Measurements from ENCODE around the gene TEC.

The TEC gene

DNA sequence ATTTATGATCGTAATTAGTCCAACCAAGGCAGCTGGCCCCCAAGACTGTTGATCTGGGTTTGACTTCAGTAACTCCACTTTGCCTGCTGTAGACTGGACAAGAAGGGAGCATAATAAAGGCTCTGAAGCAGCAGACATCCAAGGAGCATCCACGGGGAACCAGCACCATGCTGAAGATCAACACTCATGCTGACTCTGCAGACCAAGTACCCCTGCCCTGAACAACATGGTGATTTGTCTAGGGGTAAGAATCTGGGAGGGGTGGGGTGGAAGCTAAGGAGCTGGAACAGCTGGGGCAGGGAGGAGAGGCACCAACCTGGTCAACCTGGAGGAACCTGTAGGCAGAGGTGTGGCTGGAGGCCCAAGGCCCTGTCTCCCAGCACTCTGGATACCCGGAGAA, 2.1 kb downstream of the TEC start:
- DNase-seq: no peak

DNA sequence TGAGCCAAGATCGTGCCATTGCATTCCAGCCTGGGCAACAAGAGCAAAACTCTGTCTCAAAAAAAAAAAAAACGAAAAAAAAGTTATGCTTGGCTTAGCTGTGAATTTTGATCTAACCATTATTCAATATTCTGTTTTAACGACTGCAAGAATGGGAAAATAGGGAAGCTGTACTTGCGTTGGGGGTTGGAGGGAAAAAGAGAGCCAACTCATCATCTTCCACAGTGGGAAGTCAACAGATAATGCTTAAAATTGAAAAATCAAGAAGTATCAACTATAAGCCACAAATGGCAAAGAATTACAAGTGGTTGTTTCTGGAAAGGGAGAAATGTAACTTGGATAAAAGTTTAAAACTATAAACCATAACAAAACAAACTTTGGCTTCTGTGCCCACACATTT, 2.9 kb downstream of the TEC start:
- DNase-seq: no peak

DNA sequence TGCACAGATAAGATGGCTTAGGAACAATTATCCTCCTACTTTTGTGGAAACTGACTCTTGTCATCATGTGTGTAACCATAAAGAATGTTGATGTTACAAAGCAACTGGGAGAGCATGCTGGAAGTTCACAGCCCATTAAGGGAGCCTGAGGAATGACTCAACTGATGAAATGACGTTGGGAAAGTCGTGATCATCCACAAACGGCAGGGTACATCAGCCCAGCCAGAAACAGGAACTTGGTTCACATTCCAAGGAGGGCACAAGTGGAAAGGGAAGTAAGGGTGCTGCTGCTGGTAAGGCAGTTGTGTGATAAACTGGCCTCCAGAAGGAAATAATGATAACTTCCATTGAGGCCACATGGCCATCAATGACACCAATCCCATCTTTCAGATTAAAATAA, 6.7 kb downstream of the TEC start:
- DNase-seq: no peak

DNA sequence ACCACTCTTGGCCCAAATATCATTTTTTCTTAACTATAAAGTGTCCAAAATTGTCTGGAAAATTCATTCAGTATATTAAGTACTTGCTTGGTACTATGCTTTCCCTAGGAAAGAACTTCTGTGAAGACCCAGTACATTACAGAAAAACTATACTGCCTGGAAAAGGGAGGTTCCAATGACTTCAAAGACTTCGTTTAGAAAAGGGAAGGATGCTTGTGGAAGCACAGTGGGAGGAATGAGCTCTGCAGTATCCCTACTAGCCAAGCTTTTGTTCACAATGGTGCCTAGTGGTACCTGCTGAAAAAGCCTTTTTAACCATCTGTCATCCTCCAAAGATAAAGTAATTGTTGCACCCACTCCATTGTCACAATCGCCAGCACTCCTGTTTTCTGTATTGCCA, 7.2 kb downstream of the TEC start:
- no peak for DNase-seq

DNA sequence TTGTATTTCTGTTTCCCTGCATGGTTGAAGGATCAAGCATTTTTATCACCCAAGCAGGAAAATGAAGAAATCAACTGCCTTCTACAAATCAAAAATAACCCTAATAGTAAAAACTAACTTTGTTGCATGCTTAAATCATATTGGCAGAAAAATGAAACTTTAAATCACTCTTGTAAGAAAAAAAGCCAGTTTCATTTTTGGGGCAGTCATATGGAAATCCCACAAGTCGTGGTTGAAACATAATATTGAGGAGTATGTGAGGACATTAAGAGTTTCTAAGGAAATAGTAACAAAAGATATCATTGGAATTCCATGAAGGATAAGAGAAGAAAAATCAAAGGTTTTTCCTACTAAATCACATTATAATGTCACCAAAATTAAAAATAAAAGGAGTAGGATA, 8.4 kb downstream of the TEC start:
- no peak for DNase-seq

DNA sequence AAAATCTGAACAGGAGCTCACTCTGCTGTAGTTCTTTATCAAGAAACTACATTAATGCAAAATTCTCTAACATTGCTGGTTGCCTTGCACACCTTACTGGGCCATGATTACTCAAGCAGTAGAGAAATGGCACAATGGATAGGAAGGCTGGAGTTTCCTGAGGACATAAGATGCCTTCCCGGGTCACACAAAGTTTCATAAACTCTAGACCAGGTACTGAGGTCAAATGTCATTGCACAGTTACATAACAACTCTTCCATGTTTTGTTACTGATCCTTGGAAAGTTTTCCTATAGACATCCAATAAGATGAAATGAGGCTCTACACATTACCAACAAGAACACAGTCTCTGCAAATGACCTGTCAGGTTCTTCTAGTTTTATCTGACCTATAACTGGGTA, 9.9 kb downstream of the TEC start:
- DNase-seq: no peak

DNA sequence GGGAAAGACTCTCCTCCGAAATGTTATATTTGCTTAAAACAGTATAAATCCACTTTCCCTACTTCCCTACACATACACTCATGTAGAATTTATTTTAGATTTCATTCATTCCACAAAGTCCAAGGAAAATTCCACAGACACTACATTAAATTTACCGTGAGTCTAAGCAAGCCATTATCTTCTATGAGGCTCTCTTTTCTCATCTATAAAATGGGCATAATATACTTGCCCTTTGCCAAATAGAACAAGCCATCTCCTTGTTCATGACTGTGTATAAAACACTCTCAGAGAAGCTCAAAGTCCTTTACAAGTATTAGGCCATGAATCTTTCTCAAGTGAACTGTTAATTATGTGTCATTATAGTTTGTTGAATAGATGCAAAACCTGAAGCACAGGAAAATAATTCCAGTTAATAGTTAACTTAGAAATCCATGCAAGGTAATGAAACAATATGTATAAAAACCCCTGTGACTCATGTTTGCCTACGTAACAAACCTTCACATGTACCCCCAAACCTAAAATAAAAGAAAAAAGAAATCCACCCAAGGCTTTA, 10.7 kb downstream of the TEC start:
- no peak for DNase-seq

DNA sequence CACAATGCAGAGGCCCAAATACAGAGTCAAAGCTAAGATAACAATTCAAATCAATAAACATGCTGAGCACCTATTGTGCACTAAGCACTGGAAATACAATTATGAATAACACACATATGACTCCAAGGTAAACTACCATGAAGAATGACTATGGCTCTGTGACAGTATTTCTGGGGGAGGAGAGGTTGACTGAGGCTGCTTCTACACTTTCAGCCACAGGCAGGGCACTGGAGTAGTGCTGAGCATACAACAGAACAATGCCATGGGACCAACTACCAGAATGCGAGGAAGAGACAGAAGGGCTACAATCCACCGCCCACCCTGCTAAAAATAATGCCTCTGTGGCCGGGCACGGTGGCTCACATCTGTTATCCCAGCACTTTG, 13.7 kb downstream of the TEC start:
- no peak for DNase-seq

DNA sequence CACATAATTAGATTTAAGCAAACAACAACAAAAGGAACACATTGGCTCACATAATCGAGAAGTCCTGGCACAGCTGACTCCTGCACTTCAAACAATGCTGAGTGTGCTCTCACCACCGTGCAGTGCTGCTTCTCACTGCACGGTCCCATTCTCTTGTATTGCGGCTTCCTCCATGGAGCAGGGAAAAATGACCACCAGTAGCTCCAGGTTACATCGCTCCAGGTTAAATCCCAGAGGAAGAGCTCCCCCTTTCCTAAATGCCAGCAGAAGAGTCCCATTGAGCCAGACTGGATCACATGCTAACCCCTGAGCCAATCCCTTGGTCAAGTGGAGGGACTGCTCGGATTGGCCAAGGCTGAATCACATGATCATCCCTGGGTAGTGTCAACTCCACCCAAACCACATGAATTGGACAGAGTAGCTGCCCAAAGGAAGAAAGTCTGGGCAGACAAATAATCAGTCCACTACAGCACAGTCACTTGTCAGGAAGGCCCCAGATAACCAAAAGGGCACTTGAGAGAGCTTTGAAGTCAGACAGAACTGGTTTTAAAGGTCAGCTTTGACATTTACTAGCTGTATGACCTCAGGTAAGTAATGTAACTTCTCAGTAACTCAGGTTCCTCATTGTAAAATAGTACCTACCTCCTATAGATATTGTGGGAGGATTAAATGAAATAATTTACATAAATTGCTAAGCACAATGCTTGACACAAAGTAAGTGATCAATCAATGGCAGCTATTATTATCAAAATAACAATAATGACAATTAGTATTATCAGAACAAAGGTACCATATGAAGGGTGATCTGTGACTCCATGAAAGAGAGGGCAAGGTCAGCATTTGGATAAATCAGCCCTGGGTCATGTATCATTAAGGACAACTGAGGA, 14.3 kb downstream of the TEC start:
- no peak for DNase-seq

DNA sequence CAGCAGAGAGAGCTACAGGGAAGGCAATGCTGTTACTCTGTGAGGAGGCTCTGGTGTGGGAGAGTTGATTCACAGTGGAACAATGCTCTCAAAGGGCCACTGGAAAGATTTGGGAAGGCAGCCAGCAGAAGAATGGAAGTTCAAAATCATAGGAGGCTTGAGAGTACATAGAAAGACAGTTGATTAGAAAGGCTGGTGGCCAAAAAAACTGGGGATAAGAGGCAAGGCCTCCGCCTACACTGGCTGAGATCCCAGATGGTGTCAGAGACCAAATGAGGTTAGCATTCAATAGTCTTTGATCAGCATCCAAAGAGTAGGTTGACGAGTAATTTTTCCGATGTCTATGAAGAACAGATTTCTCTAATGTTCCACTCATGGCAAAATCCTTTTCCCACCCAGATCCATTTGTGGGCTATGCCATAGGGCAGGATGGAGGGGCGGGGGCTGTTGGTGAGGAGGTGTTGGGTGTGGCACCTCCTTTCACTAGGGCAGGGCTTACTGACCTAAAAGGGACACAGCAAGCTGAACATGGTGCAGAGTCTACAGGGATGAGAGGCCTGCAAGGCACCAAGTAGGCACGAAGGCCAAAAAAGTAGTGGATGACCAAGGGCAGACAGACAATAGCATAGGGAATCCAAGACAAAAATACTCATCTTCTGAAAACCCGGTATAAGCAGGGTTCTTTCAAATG, 15.1 kb downstream of the TEC start:
- DNase-seq: no peak

DNA sequence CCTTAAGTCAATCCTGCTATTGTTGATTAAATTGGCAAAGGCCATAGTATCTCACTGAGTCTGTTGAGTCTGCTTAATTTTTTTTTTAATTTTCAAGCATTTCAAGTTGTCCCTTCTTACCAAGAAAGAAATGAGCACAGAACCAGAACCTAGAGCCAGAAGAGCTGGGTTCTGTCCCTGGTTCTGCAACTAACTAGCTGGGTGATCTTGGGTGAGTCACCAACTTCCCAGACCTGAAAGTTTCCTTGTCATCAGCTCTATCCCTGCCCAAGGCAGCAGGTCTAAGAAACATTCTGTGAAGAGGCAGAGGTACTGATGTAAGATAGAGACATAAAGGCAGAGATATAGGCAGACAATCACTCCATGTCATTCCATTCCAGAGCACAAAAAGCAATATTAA, 17.3 kb downstream of the TEC start:
- no peak for DNase-seq

DNA sequence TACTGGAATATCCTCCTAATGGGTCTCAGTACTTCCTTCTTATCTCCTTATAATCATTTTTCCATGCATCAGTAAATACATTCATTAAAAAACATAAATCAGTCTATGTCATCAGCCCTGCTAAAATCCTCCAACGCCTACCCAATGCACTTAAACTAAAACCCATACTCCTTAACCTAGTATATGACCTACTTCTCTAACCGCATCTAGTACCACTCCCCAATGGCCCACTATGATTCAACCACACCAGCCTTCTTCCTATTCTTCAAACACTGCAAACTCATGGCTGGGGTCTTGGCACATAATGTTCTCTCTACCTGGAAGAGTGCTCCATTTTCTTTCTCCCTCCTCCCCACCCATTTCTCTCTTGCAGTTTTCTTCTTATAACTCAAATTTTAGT, 18.7 kb downstream of the TEC start:
- no peak for DNase-seq

DNA sequence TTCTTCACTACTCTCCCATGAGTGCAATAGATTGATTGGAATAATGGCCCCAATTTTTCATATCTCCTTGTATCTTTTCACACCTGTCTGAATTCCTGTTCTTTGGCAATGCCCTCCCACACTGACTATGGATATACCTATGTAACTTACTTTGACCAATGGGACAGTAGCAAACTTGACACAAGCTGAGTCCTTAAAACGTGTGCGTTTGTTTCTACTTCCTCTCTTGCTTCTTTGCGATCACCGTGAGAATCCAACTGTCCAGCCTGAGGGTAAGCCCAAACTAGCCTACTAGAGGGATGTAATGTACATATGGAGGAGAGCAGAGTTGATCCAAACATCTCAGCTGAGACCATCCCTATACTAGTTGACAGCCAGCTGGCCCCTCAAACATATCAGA, 19.3 kb downstream of the TEC start:
- DNase-seq: no peak

DNA sequence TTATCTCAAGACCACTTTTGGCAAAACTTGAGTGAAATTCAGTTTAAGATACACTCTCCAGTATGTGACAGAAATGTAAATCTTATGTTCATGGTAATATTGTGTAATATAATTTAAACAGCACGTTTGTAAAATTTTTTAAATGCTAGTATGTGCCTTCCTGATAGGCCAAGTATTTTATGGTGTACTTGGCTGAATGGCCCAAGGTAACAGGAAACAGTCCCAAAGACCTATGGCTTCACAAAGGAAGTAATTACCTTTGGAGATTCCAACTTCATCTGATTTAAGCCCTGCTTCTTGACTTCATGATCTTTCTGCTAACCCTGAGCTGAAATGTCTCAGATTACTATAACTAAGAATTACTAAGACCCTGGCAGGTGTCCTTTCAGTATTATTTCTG, 20.3 kb downstream of the TEC start:
- DNase-seq: no peak

DNA sequence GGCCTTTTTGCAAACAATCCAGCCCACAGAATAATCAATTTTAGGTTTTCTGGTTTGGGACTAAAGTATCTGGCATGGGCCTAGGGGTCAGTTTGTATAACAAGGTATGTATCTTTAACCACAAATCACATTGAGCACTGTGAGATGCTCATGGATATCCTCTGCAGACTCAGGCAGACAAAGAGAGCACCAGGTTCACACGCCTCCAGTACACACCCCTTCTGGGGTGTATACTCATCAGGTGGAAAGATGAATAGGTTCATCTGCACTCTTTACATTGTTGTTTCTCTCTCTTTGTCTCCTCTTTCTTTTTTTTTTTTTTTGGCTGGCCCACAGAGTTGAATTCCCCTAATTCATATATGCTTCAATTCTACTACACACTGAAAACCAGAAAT, 21.1 kb downstream of the TEC start:
- DNase-seq: no peak

DNA sequence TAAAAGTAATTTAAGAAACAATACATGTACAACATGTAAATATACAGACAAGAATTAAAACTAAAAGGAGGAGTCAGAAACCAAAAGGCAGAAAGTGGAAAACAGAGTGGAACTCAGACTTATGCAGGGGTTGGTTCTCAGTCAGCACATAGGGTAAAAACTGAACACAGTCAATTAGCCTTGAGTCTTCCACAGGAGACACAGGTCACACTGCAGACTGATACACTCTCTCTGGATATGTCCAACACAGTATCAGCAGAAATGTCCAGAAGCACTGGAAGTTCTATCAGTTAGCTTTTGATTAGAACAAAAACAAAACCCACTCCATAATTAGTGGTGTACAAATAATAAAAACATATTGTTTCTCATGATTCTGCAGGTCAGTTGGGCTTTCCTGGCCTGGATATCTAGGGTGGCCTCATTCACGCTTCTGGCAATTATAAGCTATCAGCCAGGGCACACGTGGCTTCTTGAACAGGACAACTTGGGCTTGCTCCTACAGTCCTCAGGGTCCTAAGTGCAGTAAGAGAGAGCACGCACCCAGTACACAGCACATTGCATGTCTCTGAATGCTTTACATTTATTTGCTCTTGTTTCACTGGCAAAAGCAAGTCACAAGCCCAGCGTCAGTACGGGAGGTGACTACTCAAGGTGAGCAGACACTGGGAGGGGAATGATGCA, 21.6 kb downstream of the TEC start:
- DNase-seq: no peak

DNA sequence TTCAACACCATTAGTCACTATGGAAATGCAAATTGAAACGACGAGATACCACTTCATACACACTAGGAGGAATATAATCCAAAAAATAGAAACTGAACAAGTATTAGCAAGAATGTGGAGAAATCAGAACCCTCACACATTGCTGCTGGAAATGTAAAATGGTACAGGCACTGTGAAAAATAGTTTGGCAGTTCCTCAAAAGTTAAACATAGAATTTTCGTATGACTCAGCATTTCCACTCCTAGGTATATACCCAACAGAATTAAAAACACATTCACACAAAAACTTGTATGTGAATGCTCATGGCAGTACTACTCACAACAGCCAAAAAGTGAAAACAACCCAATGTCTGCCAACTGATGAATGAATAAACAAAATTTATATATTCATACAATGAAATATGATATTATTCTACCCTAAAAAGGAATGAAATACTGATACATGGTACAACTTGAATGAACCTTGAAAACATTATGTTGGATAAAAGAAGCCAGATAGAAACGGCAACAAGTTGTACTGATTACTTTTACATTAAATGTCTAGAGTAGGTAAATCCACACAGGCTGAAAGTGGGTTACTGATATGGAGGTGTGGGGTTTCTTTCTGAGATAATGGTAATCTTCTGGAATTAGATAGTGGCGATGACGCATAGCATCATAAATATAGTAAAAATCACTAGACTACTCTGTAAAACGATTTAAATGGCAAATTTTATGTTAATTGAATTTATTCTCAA, 22.3 kb downstream of the TEC start:
- DNase-seq: no peak

DNA sequence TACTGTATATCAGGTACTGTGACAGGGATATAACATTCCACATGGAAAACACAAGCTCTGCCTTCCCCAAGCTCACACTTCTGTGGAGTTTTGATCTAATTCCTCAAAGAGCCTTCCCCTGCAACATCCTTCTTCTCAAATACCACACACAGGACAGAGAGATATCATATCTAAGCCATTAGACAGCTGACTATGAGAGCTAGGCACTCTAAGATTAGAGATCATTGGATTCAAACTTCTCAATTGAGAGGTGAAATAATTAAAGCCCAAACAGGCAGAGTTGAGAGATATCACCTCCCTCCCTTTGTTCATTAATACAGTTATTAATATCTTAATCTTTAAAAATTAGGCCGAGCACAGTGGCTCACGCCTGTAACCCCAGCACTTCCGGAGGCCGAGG, 25.0 kb downstream of the TEC start:
- no peak for DNase-seq

DNA sequence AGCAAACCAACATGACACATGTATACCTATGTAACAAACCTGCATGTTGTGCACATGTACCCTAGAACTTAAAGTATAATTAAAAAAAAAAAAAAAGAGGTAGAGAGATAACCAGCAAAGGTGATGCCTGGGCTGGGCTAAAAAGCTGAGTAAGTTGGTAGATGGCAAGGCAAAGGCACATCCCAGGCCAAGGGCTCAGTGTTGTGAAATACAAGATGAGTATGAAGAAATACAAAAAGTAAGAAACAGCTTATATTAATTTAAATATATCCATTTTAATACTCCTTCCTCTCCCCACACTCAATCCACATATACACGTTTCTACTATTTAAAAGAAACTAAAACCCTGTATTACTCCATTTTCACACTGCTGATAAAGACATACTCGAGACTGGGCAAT, 25.8 kb downstream of the TEC start:
- no peak for DNase-seq

DNA sequence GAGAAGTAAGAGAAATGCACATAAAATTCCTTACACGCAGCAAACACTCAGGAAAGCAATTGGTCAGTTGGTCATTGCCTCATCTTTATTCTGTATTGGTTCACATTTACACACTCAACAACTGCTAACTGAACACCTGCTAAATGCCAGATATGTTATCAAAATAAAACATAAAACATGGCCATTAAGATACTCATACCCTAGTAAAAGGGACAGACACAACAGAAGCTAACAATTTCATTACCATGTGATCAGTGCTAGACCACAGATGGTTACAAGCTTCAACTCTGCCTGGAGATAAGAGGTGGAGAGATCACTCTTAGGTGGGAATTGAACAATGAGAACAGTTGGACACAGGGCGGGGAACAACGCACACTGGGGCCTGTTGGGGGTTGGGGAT, 26.2 kb downstream of the TEC start:
- no peak for DNase-seq

DNA sequence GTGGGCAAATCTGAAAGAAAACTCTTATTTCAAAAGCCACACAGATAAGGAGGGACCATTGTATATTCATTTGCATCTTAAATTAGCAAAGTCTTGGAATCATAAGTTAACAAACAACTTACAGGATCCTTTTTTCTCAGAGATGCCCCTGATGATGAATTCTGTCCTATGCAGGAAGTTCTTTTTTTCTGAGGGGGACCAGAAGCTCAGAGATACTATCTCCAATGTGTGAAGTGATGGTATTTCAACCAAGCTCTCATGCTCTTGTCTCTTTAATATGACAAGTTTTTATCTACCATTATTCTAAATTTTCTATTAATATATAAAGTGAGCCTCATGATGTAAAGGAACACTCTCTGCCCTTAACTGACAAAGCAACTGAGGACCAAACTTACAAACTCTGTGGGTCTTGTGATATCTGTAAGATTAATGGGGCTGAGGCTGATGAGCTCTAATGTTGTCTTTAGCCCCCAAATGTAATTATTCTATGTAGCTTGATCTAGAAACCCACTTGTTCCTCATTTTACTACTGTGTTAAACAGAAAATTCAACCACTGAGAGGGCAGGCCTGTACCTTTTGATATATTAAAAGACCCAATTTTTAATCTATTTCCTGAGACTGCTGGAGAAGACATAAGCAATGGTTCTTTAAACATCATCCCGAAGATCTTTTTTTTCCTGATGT, 27.0 kb downstream of the TEC start:
- DNase-seq: no peak

DNA sequence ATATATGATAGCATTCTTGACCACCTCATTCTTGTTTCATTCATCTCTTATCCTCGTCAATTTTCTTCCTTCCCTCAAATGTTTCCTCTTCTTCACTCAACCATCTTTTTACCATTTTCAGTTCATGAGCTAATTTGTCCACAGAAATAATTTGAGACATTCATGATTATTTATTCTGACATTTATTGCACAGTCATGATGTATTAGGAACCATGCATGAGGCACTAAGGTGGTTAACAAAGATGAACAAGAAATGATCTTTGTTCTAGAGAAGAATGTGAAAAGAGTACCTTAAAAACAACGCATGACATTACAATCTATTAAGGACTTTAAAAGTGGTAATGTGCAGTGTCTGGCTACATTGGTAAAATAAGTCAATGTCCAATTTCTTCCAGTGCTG, 27.9 kb downstream of the TEC start:
- no peak for DNase-seq

Measured in stimulated activated CD4-positive, alpha-beta T cell treated with anti-CD3 and anti-CD28 coated beads, Interleukin-15, amount 100 ng/mL, for 24 hours (primary cell).